Hematopoietic multipotent progenitor cell treated with erythropoietin and hydrocortisone succinate and interleukin-3 and kit ligand, for 17 days (in vitro differentiated cells): ENCODE data around the gene IL18RAP.

Experiments used
- DNase-seq: peaks from one replicate; pipeline ENCODE4 v3.0.0-alpha.2; 2015; ENCODE audit warnings: low spot score

Gene IL18RAP

GRCh38 chr2:102455061-102455670 lies 32.2 kb downstream of the IL18RAP start:
- DNase-seq, result no peak

GRCh38 chr2:102460467-102460866 lies 37.5 kb downstream of the IL18RAP start:
- no peak for DNase-seq

GRCh38 chr2:102461188-102461587 lies 38.2 kb downstream of the IL18RAP start:
- no peak for DNase-seq

GRCh38 chr2:102463160-102463559 lies 40.2 kb downstream of the IL18RAP start:
- DNase-seq, result no peak

GRCh38 chr2:102470168-102470567 lies 47.2 kb downstream of the IL18RAP start:
- DNase-seq, result no peak

GRCh38 chr2:102473020-102473419 lies 50.1 kb downstream of the IL18RAP start, which contains the start of gene SLC9A4:
Gene SLC9A4 (plus strand): TSS chr2:102473226. CDS start chr2:102473760, 534 bp downstream.
- DNase-seq, result peak; percentile 11

GRCh38 chr2:102473631-102474030 lies 50.7 kb downstream of the IL18RAP start:
- no peak for DNase-seq

- no peak for DNase-seq
These were observed 51.8 kb downstream of the IL18RAP start for GRCh38 chr2:102474785-102475184.

- DNase-seq, result no peak
These were observed 55.9 kb downstream of the IL18RAP start for GRCh38 chr2:102478686-102479470.

- no peak for DNase-seq
These were observed 57.6 kb downstream of the IL18RAP start for GRCh38 chr2:102480285-102481195.

- DNase-seq, result no peak
These were observed 59.0 kb downstream of the IL18RAP start for GRCh38 chr2:102481931-102482330.

- no peak for DNase-seq
These were observed 60.1 kb downstream of the IL18RAP start for GRCh38 chr2:102483086-102483485.

- no peak for DNase-seq
These were observed 61.5 kb downstream of the IL18RAP start for GRCh38 chr2:102484310-102485061.

- DNase-seq, result no peak
These were observed 62.3 kb downstream of the IL18RAP start for GRCh38 chr2:102485147-102485785.

GRCh38 chr2:102486941-102487702 lies 64.2 kb downstream of the IL18RAP start:
- no peak for DNase-seq

GRCh38 chr2:102487761-102488462 lies 65.0 kb downstream of the IL18RAP start:
- DNase-seq, result no peak

- DNase-seq, result no peak
These were observed 66.7 kb downstream of the IL18RAP start for GRCh38 chr2:102489646-102490045.

- DNase-seq, result no peak
These were observed 69.0 kb downstream of the IL18RAP start for GRCh38 chr2:102492006-102492405.

GRCh38 chr2:102494570-102494969 lies 71.6 kb downstream of the IL18RAP start:
- DNase-seq, result no peak

- no peak for DNase-seq
These were observed 75.5 kb downstream of the IL18RAP start for GRCh38 chr2:102498414-102498813.
